Esophagus (tissue), 2 donors: Measurements from ENCODE around the gene SH2B3. TPM values are rescaled to one million over a fixed set of nuclear protein-coding genes. Genes with fewer than 3 reads are reported as not detected.

Experiments
- H3K27ac ChIP-seq, 2 donors: one replicate each; pipeline ENCODE4 v1.5.1; 2013; ENCODE audit warnings: low read depth in 2 of 2, mild to moderate bottlenecking in 2 of 2, inconsistent platforms in 1 of 2, low read length in 1 of 2, moderate library complexity in 1 of 2
- H3K27me3 ChIP-seq, 2 donors: one replicate each; pipeline ENCODE4 v1.6.1; 2013; ENCODE audit warnings: low read length in 2 of 2, control low read depth in 1 of 2, mild to moderate bottlenecking in 1 of 2; ENCODE audit not compliant: insufficient read depth in 2 of 2, control insufficient read depth in 1 of 2
- H3K36me3 ChIP-seq, 2 donors: one replicate each; pipeline ENCODE4 v1.6.1; 2013; ENCODE audit warnings: low read length in 1 of 2; ENCODE audit not compliant: control insufficient read depth in 2 of 2, insufficient read depth in 2 of 2
- H3K4me1 ChIP-seq, 2 donors: one replicate each; pipeline ENCODE4 v1.6.1; 2013; ENCODE audit warnings: low read length in 1 of 2; ENCODE audit not compliant: control insufficient read depth in 2 of 2, insufficient read depth in 2 of 2
- H3K4me3 ChIP-seq, 2 donors: one replicate each; pipeline ENCODE4 v1.5.1; 2013; ENCODE audit warnings: low read length in 2 of 2, mild to moderate bottlenecking in 2 of 2, low read depth in 1 of 2, moderate library complexity in 1 of 2
- H3K9me3 ChIP-seq, 2 donors: one replicate each; pipeline ENCODE4 v1.6.1; 2013; ENCODE audit warnings: mild to moderate bottlenecking in 2 of 2, low read depth in 1 of 2, low read length in 1 of 2, moderate library complexity in 1 of 2; ENCODE audit not compliant: control insufficient read depth in 2 of 2, insufficient read depth in 1 of 2
- WGBS, 2 donors: extraction: QIAGEN DNeasy Blood & Tissue Kit; methylation state at CpG; one replicate each; pipeline ENCODE4 v1.1.7; 2013; 5-methylcytosine and 5-hydroxymethylcytosine counted together
- polyA plus RNA-seq, 2 donors: library from polyadenylated mRNA; stranded (reverse); fragments of 200-250 nt; gene quantifications; one replicate each; pipeline ENCODE4 v1.2.3, GENCODE V29; 2013
- donor health status: healthy with polysubstance abuse.
- donor health status: Bipolar disorder and iron deficiency.

The SH2B3 gene
- polyA plus RNA-seq, 2 donors: 0.79 to 1.8 TPM

DNA sequence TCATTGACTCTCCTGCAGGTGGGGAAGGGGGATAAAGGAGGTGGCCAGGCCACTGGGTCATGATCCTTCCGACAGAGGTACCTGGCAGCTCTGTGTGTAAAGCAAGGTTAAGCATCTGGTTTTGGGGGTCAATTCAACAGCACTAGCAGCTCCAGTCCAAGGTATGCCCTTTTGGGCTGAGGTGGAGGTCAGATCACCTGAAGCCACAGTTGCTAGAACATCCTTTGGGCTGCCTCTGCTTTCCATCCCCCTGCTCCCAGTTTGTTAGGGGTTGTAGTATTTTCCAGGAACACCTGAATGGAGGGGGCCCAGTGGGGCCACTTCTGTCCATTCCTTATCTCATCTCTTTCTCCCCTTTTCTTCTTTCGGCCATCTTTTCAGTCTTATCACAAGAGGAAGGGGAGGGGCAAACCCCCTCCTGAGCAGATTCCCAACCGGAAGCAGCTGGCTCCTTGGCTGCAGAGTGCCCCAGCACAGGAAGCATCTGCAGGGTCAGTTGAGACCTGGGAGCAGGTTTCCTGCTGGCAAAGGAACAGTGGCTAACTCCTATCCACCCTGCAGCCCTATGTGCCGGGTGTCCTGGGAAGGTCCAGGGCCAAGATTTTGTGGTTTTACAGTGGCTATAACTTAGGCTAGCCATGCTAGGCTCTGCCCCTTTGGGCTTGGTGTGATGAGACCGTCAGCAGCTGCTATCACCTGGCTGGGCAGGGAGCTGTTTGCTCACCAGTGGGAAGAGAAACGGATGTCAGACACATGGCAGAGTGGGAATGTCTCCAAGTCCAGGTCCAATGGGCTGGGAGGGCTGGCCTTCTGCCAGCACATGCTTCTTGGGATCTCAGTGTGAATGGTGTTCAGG lies 40.2 kb downstream of the SH2B3 start:
- H3K9me3 ChIP-seq: no peaks in the 10 kb centered on the region
- 44 to 58% methylated on average over 6 of the region's 6 CpGs for WGBS, 2 donors
- peak overlapping the region in 1 of 2 donors; percentile 38 for H3K27ac ChIP-seq
- H3K4me3 ChIP-seq: no peak overlapping the region
- H3K36me3 ChIP-seq: peaks cover 11 to 41% of the 10 kb centered on the region in 2 donors
- H3K4me1 ChIP-seq: peaks cover 0 to 6% of the 10 kb centered on the region in 2 donors
- H3K27me3 ChIP-seq: no peaks in the 10 kb centered on the region

DNA sequence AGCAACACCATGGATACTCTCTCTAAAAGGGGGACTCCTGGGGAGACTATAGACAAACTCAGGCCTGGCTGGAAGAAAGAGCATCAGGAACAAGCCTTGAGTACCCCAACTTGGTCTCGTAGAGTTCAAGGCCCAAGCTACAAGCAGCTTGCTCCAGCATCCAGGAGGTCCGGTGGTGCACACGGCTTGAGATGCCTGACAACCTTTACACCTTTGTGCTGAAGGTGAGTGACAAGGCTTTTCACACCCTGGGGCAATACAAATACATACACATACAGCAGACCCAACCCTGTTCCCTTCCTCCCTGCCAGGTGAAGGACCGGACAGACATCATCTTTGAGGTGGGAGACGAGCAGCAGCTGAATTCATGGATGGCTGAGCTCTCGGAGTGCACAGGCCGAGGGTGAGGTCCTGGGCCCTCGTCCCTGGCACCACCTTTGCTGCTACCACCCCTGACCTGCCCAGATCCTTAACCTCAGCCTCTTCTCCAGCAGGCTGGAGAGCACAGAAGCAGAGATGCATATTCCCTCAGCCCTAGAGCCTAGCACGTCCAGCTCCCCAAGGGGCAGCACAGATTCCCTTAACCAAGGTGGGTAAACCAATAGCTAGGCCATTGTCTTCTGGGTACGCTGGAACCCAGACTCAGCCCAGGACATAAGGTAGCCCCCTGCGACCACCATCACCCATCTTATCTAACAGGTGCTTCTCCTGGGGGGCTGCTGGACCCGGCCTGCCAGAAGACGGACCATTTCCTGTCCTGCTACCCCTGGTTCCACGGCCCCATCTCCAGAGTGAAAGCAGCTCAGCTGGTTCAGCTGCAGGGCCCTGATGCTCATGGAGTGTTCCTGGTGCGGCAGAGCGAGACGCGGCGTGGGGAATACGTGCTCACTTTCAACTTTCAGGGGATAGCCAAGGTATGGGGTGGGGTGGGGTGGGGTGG lies 41.2 kb downstream of the SH2B3 start:
- no peak overlapping the region for H3K27ac ChIP-seq
- H3K4me1 ChIP-seq: peaks cover 0 to 6% of the 10 kb centered on the region in 2 donors
- WGBS, 2 donors: 84 to 88% methylated on average over 20 of the region's 20 CpGs
- no peaks in the 10 kb centered on the region for H3K27me3 ChIP-seq
- peaks cover 11 to 39% of the 10 kb centered on the region in 2 donors for H3K36me3 ChIP-seq
- no peak overlapping the region for H3K4me3 ChIP-seq
- no peaks in the 10 kb centered on the region for H3K9me3 ChIP-seq

- no peak overlapping the region for H3K4me3 ChIP-seq
- 89 to 92% methylated on average over 28 of the region's 28 CpGs for WGBS, 2 donors
- H3K27ac ChIP-seq: no peak overlapping the region
- no peaks in the 10 kb centered on the region for H3K9me3 ChIP-seq
- no peaks in the 10 kb centered on the region for H3K27me3 ChIP-seq
- H3K4me1 ChIP-seq: no peaks in the 10 kb centered on the region
- peaks cover 11 to 33% of the 10 kb centered on the region in 2 donors for H3K36me3 ChIP-seq
Measured at GRCh38 chr12:111447571-111448265, 42.0 kb downstream of the SH2B3 start.

DNA sequence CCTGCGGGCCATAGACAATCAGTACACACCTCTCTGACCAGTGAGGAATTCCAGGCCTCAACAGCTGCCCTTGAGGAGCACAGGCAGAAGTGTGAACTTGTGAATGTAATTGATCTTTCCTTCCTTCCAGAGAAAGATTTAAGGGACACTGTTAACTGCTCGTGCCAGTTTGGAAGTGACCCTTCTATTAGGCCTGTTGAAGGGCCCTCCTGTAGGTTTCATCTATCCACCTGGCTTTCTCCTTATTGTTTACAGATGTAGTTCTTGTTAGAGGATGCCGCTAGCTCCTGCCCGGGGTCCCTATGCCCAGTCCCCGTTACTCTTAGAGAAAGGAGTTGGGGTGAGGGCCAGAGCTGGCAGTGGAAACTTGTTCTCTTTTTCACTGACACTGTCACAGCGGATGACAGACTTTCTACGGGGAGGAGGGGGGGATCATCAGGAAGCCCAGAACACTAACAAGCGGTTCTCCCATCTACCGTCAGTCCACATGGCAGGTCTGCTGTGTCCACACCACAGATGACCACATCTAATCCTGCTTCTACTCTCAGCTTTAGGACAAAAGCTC lies 42.6 kb downstream of the SH2B3 start:
- H3K27ac ChIP-seq: no peak overlapping the region

DNA sequence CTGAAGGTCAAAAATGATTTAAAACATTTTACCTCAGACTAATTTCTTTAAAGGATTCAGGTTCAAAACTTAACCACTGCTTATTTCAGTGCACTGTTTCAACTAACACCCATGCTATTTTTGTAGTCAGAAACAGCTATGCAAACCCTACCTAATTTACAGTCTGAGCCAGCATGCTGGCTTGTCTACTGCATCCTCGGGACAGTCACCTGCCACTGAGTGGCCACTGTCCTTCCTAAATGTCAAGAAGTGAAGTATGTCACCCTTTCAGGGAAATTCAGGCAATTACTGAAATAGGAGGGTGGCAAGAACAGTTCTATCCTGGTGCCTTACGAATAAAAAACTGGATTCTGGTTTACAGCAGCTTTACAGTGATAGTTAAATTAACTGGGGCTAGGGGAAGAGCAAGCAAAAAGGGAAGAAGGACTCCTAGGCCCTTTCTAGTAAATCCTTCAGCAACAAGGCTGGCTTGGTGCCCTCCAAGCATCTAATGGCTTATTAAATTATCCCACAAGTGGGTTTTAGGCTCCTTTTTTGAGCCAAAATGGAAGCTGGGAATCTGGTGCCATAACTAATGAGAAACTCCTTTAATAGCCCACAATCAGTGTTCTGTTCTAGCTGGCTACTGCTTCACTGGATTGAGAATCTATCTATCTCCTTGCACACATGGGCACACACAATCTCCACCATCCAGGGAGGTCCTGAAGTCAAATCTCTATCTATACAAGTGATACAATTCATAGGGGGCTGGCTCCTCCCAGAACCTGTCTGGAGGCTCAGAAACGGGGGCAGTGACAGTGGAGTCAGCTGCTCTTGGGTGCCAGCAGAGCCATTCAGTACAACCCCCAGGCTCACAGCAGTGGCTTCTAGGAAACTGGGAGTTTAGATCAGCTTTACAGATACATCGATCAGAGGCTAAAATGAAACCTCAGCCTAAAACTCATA lies 43.4 kb downstream of the SH2B3 start:
- no peaks in the 10 kb centered on the region for H3K27me3 ChIP-seq
- no peaks in the 10 kb centered on the region for H3K4me1 ChIP-seq
- no peak overlapping the region for H3K27ac ChIP-seq
- peaks cover 17 to 42% of the 10 kb centered on the region in 2 donors for H3K36me3 ChIP-seq
- 79 to 84% methylated on average over 4 of the region's 4 CpGs for WGBS, 2 donors
- H3K9me3 ChIP-seq: no peaks in the 10 kb centered on the region
- no peak overlapping the region for H3K4me3 ChIP-seq

More for the DNA sequence above, 42.6 kb downstream of the SH2B3 start:
- Histone ChIP-seq H3K27me3 (no peaks in the 10 kb centered on the region), H3K4me1 (no peaks in the 10 kb centered on the region), H3K9me3 (no peaks in the 10 kb centered on the region), H3K36me3 (peaks cover 11 to 35% of the 10 kb centered on the region in 2 donors), H3K4me3 (no peak overlapping the region)
- WGBS, 2 donors: 79 to 84% methylated on average over 9 of the region's 9 CpGs

DNA sequence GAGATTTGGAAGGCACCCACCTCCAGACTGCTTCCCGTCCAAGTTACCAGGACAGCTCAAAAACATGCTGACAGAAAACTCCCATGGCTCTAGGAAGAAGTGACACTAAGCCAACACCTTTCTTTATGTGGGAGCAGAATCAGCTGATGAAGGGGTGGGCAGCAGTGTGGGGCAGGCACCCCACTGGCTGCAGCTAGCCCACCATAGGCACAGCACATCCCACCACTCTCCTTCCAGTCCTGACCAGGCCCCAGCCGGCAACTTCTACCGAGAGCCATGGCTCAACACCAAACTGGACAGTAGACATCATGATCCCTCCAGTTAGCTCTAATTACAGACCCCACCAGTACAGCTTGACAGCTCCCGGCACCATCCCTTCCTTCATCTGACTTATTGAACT lies 45.0 kb downstream of the SH2B3 start:
- H3K9me3 ChIP-seq: no peaks in the 10 kb centered on the region
- H3K36me3 ChIP-seq: peaks cover 30 to 49% of the 10 kb centered on the region in 2 donors
- WGBS, 2 donors: 82% methylated on average over 4 of the region's 4 CpGs
- H3K27ac ChIP-seq: peak overlapping the region in 1 of 2 donors; percentile 9
- no peaks in the 10 kb centered on the region for H3K27me3 ChIP-seq
- H3K4me3 ChIP-seq: no peak overlapping the region
- no peaks in the 10 kb centered on the region for H3K4me1 ChIP-seq

DNA sequence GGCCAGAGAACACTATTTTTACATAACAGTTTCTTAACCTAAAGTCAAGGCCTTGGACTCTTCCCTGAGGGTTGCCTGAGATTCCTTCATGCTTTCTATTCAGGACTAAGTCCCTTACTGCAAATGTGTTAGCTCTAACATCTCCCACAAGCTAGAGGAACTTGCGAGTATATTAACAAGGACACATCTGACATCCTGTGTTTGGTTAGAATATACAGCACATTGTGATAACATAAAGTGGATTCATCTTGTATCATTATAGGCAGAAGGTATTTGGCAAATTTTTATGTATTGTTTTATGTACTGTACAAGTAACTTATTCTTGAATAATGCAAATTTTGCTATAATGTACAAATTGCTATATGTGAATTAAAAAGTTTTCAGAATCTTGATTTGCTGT lies 45.5 kb downstream of the SH2B3 start:
- Histone ChIP-seq H3K36me3 (peaks cover 32 to 52% of the 10 kb centered on the region in 2 donors), H3K9me3 (no peaks in the 10 kb centered on the region), H3K27ac (no peak overlapping the region), H3K27me3 (no peaks in the 10 kb centered on the region), H3K4me1 (no peaks in the 10 kb centered on the region), H3K4me3 (no peak overlapping the region)
- 66 to 70% methylated on average over 1 of the region's 1 CpG for WGBS, 2 donors

DNA sequence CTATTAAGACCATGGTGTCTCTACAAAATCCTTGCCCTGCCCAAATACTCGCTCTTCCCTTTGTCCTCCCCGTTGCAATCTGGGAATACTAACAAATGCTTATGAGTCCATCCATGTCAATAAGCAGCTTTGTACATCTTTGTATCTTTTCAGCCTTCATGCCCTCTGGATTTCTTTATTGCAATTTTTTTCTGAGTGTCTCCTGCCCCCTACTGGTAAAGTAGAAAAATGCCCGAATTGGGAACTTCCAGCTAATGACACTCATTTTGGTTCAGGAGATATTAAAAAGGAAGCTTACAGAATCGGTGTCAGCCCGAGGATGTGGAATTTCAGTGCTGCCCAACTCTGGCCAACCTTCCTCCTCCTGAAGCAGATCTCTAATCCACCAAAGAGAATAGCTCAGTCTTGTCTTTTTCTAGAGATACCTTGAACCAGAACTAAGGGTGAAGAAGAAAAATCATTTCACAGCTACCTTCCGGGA lies 46.0 kb downstream of the SH2B3 start:
- WGBS, 2 donors: 30 to 31% methylated on average over 6 of the region's 6 CpGs
- no peaks in the 10 kb centered on the region for H3K27me3 ChIP-seq
- H3K36me3 ChIP-seq: peaks cover 32 to 50% of the 10 kb centered on the region in 2 donors
- no peak overlapping the region for H3K4me3 ChIP-seq
- no peaks in the 10 kb centered on the region for H3K9me3 ChIP-seq
- no peaks in the 10 kb centered on the region for H3K4me1 ChIP-seq
- no peak overlapping the region for H3K27ac ChIP-seq
